Fibroblast of lung (primary cell): ENCODE results near the gene RHOH. TPM values are rescaled to one million over a fixed set of nuclear protein-coding genes. Genes with fewer than 3 reads are reported as not detected.

Source experiments
- DNase-seq, 2 donors: peaks; one replicate each; pipeline versions ENCODE4 v3.0.0 to v3.0.0-alpha.2; 2010; ENCODE audit warnings: low read depth in 2 of 2
- H2AFZ ChIP-seq: 2 replicates; pipeline ENCODE4 v1.5.1; 2012; ENCODE audit warnings: low read length, control low read depth, inconsistent platforms
- H3K27ac ChIP-seq: 2 replicates; pipeline ENCODE4 v1.5.1; 2011; ENCODE audit warnings: low read length, control low read depth; ENCODE audit not compliant: insufficient read depth
- H3K27me3 ChIP-seq: 2 replicates; pipeline ENCODE4 v1.5.1; 2011; ENCODE audit warnings: mild to moderate bottlenecking, low read length; ENCODE audit not compliant: control insufficient read depth, insufficient read depth
- H3K36me3 ChIP-seq: 2 replicates; pipeline ENCODE4 v1.5.1; 2011; ENCODE audit warnings: low read length; ENCODE audit not compliant: control insufficient read depth, insufficient read depth
- H3K4me1 ChIP-seq: 2 replicates; pipeline ENCODE4 v1.5.1; 2011; ENCODE audit warnings: low read length; ENCODE audit not compliant: control insufficient read depth, insufficient read depth; ENCODE audit errors: extremely low read depth
- H3K4me2 ChIP-seq: 2 replicates; pipeline ENCODE4 v1.5.1; 2011; ENCODE audit warnings: low read length, control low read depth; ENCODE audit not compliant: insufficient read depth; ENCODE audit errors: extremely low read depth
- H3K4me3 ChIP-seq, 4 experiments: fragments of 200-600 bp in 1 of 4; sonication (generic) in 1 of 4; replicated peaks in 1 of 4; 2 replicates each; pipeline ENCODE4 v1.5.1; 2011 to 2016; ENCODE audit warnings: low read length in 4 of 4, low read depth in 3 of 4, mild to moderate bottlenecking in 3 of 4, control low read depth in 2 of 4, inconsistent platforms in 1 of 4, mixed read lengths in 1 of 4; ENCODE audit not compliant: insufficient read depth in 1 of 4; ENCODE audit errors: control extremely low read depth in 1 of 4
- H3K79me2 ChIP-seq: 2 replicates; pipeline ENCODE4 v1.5.1; 2012; ENCODE audit warnings: mild to moderate bottlenecking, low read length, inconsistent platforms; ENCODE audit not compliant: control insufficient read depth, insufficient read depth
- H3K9ac ChIP-seq: 2 replicates; pipeline ENCODE4 v1.5.1; 2011; ENCODE audit warnings: mild to moderate bottlenecking, low read length, control low read depth; ENCODE audit not compliant: insufficient read depth
- H3K9me3 ChIP-seq: 2 replicates; pipeline ENCODE4 v1.5.1; 2012; ENCODE audit warnings: low read depth, low read length; ENCODE audit not compliant: control insufficient read depth, insufficient read depth
- H4K20me1 ChIP-seq: 2 replicates; pipeline ENCODE4 v1.5.1; 2011; ENCODE audit warnings: low read length; ENCODE audit not compliant: control insufficient read depth, insufficient read depth; ENCODE audit errors: extremely low read depth
- EZH2 ChIP-seq: IDR thresholded peaks from 2 replicates; pipeline ENCODE4 v1.5.1; 2012; ENCODE audit warnings: low read length, control low read depth, mild to moderate bottlenecking; ENCODE audit errors: missing control alignments
- polyA plus RNA-seq, 2 donors: library from polyadenylated mRNA; depleted of rRNA in 1 of 2; stranded (reverse) in 1 of 2; unstranded in 1 of 2; fragments of >200 nt; gene quantifications; 2 replicates each; pipeline ENCODE4 v1.2.1, GENCODE V29; 2011 to 2012; ENCODE audit warnings: missing spikeins in 1 of 2
- total RNA-seq: library from RNA; depleted of rRNA; stranded (reverse); fragments of >200 nt; gene quantifications from 2 replicates; pipeline ENCODE4 v1.2.1, GENCODE V29; 2014
- TF ChIP-seq, protein P1 (sequence below), 2 donors: IDR thresholded peaks in 1 of 2; conservative IDR thresholded peaks in 1 of 2; 1 replicate in 1 of 2; 2 replicates in 1 of 2; pipeline ENCODE4 v1.5.1; 2011 to 2012; ENCODE audit warnings: low read length in 2 of 2, control low read depth in 1 of 2, inconsistent platforms in 1 of 2, low read depth in 1 of 2, mild to moderate bottlenecking in 1 of 2

Gene RHOH
- total and polyA plus RNA-seq, 2 donors (not counting 1 experiment from before 2014, with no cell fraction given) = not detected

DNA sequence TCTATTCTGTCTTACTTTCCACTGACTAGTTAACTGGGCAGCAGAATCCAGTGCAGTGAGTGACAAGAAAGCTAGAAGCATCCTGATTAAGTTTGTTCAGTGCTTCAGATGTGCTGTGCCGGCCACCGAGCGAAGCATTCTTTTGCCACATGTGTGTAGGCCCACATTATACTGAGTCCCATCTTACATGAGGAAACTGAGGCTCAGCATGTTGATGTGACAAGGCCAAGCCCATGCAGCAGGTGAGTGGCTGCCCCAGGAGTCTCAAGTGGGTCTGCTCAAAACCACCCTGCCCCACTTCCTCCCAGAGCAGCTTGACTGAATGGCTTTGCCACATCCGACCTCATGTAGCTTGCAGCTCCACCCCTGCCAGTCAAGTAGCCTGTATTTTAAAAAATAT lies 50.5 kb downstream of the RHOH start:
- no peak overlapping the region for H3K27ac ChIP-seq
- DNase-seq = no peak
- no peak overlapping the region for H3K9ac ChIP-seq
- H3K9me3 ChIP-seq = no peaks in the 10 kb centered on the region
- H2AFZ ChIP-seq = no peak overlapping the region
- H3K27me3 ChIP-seq = no peaks in the 10 kb centered on the region
- no peak for TF ChIP-seq EZH2
- TF ChIP-seq, protein P1, sequence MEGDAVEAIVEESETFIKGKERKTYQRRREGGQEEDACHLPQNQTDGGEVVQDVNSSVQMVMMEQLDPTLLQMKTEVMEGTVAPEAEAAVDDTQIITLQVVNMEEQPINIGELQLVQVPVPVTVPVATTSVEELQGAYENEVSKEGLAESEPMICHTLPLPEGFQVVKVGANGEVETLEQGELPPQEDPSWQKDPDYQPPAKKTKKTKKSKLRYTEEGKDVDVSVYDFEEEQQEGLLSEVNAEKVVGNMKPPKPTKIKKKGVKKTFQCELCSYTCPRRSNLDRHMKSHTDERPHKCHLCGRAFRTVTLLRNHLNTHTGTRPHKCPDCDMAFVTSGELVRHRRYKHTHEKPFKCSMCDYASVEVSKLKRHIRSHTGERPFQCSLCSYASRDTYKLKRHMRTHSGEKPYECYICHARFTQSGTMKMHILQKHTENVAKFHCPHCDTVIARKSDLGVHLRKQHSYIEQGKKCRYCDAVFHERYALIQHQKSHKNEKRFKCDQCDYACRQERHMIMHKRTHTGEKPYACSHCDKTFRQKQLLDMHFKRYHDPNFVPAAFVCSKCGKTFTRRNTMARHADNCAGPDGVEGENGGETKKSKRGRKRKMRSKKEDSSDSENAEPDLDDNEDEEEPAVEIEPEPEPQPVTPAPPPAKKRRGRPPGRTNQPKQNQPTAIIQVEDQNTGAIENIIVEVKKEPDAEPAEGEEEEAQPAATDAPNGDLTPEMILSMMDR (conservative IDR thresholded peaks at IDR 0.05 in 1 of 2, IDR thresholded peaks at IDR 0.05 in 1 of 2; ENCODE audit: low read depth in 1 of 2, low read length in 2 of 2) = no peak
- no peaks in the 10 kb centered on the region for H4K20me1 ChIP-seq
- no peaks in the 10 kb centered on the region for H3K79me2 ChIP-seq
- no peak overlapping the region for H3K4me3 ChIP-seq
- H3K4me2 ChIP-seq = no peak overlapping the region
- H3K4me1 ChIP-seq = no peaks in the 10 kb centered on the region
- no peaks in the 10 kb centered on the region for H3K36me3 ChIP-seq

DNA sequence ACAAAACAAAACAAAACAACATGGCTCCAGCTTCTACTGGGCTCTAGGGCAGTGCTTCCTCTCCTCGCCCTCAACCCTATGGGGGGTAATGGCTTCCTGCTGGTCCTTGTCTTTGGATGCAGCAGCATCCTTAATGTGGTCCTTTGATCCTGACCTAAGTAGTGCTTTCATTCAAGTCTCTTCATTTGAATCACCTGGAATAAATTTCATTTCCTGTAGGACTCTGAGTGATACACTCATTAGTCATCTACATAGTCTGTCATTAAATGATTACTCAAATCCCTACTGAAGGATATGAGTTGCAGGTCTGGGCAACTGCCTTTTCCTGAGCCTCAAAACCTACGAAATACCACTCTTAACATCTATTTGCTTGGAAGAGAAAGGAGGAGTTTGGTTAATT lies 54.5 kb downstream of the RHOH start:
- TF ChIP-seq, protein P1 (conservative IDR thresholded peaks at IDR 0.05 in 1 of 2, IDR thresholded peaks at IDR 0.05 in 1 of 2; ENCODE audit: low read depth in 1 of 2, low read length in 2 of 2) = no peak
- no peak for TF ChIP-seq EZH2
- Histone ChIP-seq H3K4me3 (no peak overlapping the region), H3K9me3 (no peaks in the 10 kb centered on the region), H3K4me1 (peaks cover 4% of the 10 kb centered on the region), H3K4me2 (no peak overlapping the region), H3K36me3 (no peaks in the 10 kb centered on the region), H3K9ac (no peak overlapping the region), H3K79me2 (no peaks in the 10 kb centered on the region), H3K27ac (no peak overlapping the region), H2AFZ (no peak overlapping the region), H3K27me3 (no peaks in the 10 kb centered on the region), H4K20me1 (no peaks in the 10 kb centered on the region)
- peak in 1 of 2 donors; percentile 37 for DNase-seq

DNA sequence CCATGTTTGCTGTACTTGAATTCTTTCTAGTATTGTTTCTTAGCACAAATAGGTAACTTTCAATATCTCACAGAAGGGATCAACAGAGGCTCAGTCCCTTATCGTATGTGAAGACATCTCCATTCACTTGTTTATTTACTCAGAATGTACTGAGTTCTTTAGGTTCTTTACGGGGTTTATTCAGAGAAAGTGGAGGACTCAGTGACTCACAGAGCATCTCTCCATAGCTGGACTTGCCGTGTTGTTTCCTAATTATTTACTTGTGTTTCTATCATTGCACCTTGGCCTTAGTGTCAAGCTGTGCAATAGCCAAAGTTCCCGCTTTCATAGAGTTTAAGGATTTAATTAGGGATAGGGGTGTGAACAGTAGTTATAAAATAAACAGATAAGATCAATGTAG lies 57.1 kb downstream of the RHOH start:
- no peaks in the 10 kb centered on the region for H4K20me1 ChIP-seq
- H3K4me2 ChIP-seq = no peak overlapping the region
- no peaks in the 10 kb centered on the region for H3K36me3 ChIP-seq
- H3K9me3 ChIP-seq = no peaks in the 10 kb centered on the region
- no peaks in the 10 kb centered on the region for H3K79me2 ChIP-seq
- H3K27ac ChIP-seq = no peak overlapping the region
- H3K4me3 ChIP-seq = no peak overlapping the region
- H3K9ac ChIP-seq = no peak overlapping the region
- peak in 1 of 2 donors; percentile 11 for DNase-seq
- H3K27me3 ChIP-seq = no peaks in the 10 kb centered on the region
- no peak for TF ChIP-seq EZH2
- TF ChIP-seq, protein P1 (conservative IDR thresholded peaks at IDR 0.05 in 1 of 2, IDR thresholded peaks at IDR 0.05 in 1 of 2; ENCODE audit: low read depth in 1 of 2, low read length in 2 of 2) = no peak
- peaks cover 4% of the 10 kb centered on the region for H3K4me1 ChIP-seq
- no peak overlapping the region for H2AFZ ChIP-seq
